OCI-LY3 (cell line): ENCODE measurements around the gene GPLD1.

Experiments
- H2AFZ ChIP-seq: fragments of 200-600, 300-600 bp; shearing (Covaris generic); 2 replicates; pipeline ENCODE4 v1.6.0; 2014; ENCODE audit warnings: antibody characterized with exemption, low read depth, low read length
- H3K27ac ChIP-seq: fragments of 200-600, 300-600 bp; sonication (generic); 2 replicates; pipeline ENCODE4 v1.5.1; 2014; ENCODE audit warnings: mild to moderate bottlenecking, low read length, moderate library complexity, mixed read lengths
- H3K27me3 ChIP-seq: fragments of 200-600, 300-600 bp; sonication (generic); 2 replicates; pipeline ENCODE4 v1.6.1; 2014; ENCODE audit warnings: low read depth, low read length, mixed read lengths
- H3K36me3 ChIP-seq: fragments of 200-600, 300-600 bp; sonication (generic); replicated peaks from 2 replicates; pipeline ENCODE3; 2014; ENCODE audit warnings: low read depth, low read length, mixed read lengths
- H3K4me1 ChIP-seq: fragments of 300-600, 200-600 bp; sonication (generic); 2 replicates; pipeline ENCODE4 v1.6.1; 2014; ENCODE audit warnings: low read length, mixed read lengths
- H3K4me2 ChIP-seq: fragments of 200-600, 300-600 bp; sonication (generic); 2 replicates; pipeline ENCODE4 v1.6.1; 2014; ENCODE audit warnings: low read length, mixed read lengths
- H3K4me3 ChIP-seq: fragments of 300-600, 200-600 bp; sonication (generic); 2 replicates; pipeline ENCODE4 v1.5.1; 2014; ENCODE audit warnings: antibody characterized with exemption, mild to moderate bottlenecking, low read length, moderate library complexity
- H3K79me2 ChIP-seq: fragments of 300-600, 200-600 bp; shearing (Covaris generic); 2 replicates; pipeline ENCODE4 v1.6.1; 2014; ENCODE audit warnings: mild to moderate bottlenecking, low read length, mixed read lengths
- H3K9ac ChIP-seq: fragments of 300-600, 200-600 bp; shearing (Covaris generic); 2 replicates; pipeline ENCODE4 v1.6.0; 2014; ENCODE audit warnings: mild to moderate bottlenecking, low read length, moderate library complexity
- H3K9me3 ChIP-seq: fragments of 200-600, 300-600 bp; shearing (Covaris generic); 2 replicates; pipeline ENCODE4 v1.6.1; 2014; ENCODE audit warnings: low read length, mixed read lengths; ENCODE audit not compliant: insufficient read depth
- H4K20me1 ChIP-seq: fragments of 200-600, 300-600 bp; sonication (generic); 2 replicates; pipeline ENCODE4 v1.6.1; 2016; ENCODE audit warnings: low read length, mixed read lengths; ENCODE audit not compliant: insufficient read depth
- EZH2phosphoT487 ChIP-seq: fragments of 200-600 bp; shearing (Covaris generic); IDR thresholded peaks from 2 replicates; pipeline ENCODE4 v1.6.1; 2018; ENCODE audit warnings: antibody characterized with exemption, mixed run types, low read depth
- TF ChIP-seq, protein P1 (sequence below): fragments of 200-600, 300-600 bp; sonication (generic); IDR thresholded peaks from 2 replicates; pipeline ENCODE4 v1.5.1; 2014; ENCODE audit warnings: antibody characterized with exemption, low read length, low read depth

The GPLD1 gene

DNA sequence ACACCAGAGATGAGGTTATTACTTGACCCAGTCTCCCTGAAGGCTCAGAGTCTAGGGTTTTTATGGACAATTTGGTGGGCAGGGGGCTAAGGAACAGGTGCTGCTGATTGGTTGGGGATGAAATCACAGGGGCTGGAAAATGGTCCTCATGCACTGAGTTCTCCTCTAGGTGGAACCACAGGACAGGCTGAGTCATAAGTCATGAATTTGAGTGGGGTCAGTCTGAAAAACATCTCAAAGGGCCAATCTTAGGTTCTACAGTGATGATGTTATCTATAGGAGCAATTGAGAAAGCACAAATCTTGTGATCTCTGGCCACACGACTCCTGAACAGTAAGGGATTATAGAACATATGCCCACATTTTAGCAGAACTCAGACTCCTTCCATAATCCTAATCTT lies 92.6 kb downstream of the GPLD1 start:
- H3K4me3 ChIP-seq = no peak overlapping the region
- H2AFZ ChIP-seq = no peak overlapping the region
- no peak overlapping the region for H3K9ac ChIP-seq
- H3K27me3 ChIP-seq = no peaks in the 10 kb centered on the region
- no peak for TF ChIP-seq EZH2phosphoT487
- TF ChIP-seq, protein P1, sequence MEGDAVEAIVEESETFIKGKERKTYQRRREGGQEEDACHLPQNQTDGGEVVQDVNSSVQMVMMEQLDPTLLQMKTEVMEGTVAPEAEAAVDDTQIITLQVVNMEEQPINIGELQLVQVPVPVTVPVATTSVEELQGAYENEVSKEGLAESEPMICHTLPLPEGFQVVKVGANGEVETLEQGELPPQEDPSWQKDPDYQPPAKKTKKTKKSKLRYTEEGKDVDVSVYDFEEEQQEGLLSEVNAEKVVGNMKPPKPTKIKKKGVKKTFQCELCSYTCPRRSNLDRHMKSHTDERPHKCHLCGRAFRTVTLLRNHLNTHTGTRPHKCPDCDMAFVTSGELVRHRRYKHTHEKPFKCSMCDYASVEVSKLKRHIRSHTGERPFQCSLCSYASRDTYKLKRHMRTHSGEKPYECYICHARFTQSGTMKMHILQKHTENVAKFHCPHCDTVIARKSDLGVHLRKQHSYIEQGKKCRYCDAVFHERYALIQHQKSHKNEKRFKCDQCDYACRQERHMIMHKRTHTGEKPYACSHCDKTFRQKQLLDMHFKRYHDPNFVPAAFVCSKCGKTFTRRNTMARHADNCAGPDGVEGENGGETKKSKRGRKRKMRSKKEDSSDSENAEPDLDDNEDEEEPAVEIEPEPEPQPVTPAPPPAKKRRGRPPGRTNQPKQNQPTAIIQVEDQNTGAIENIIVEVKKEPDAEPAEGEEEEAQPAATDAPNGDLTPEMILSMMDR = no peak
- H3K4me1 ChIP-seq = peaks cover 8% of the 10 kb centered on the region
- H3K27ac ChIP-seq = no peak overlapping the region
- no peak overlapping the region for H3K4me2 ChIP-seq
- H3K9me3 ChIP-seq = no peaks in the 10 kb centered on the region
- no peaks in the 10 kb centered on the region for H4K20me1 ChIP-seq
- H3K79me2 ChIP-seq = no peaks in the 10 kb centered on the region
- no peaks in the 10 kb centered on the region for H3K36me3 ChIP-seq

DNA sequence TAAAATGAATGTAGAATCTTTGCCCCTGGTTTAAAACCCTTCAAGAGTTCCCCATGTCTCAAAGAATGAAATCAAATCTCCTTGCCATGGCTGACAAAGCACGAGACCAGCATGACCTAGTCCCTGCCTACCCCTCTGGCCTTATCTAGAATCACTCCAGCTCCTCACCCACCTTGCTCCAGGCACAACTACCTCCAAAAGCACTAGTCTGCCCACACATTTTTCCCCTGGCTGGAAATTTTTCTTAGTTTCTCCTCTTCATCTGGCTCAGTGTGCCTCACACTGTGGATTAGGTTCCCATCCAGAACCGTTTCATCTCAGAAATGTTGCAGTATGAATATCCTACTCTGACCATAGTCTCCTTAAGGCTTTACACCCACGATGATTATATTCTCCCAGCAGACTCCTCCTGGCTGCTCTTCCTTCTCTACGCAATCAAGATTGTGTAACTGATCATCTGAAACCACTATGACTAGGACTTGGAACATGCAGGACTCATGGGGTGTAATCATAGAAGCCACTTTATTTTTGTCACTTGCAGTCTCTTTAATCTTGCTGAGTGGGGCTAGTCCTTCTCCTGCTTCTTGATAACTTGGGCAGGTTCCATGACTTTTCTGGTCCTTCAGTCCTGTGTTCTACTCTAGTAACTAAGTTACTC lies 94.5 kb downstream of the GPLD1 start:
- H4K20me1 ChIP-seq = no peaks in the 10 kb centered on the region
- H3K27ac ChIP-seq = no peak overlapping the region
- H3K4me3 ChIP-seq = no peak overlapping the region
- H3K9ac ChIP-seq = no peak overlapping the region
- H3K27me3 ChIP-seq = no peaks in the 10 kb centered on the region
- H3K36me3 ChIP-seq = no peaks in the 10 kb centered on the region
- peaks cover 5% of the 10 kb centered on the region; the same call in 1 of the 2 replicates for H3K4me1 ChIP-seq
- H3K79me2 ChIP-seq = no peaks in the 10 kb centered on the region
- no peak overlapping the region for H2AFZ ChIP-seq
- H3K4me2 ChIP-seq = no peak overlapping the region
- TF ChIP-seq, protein P1 = no peak
- no peak for TF ChIP-seq EZH2phosphoT487
- H3K9me3 ChIP-seq = no peaks in the 10 kb centered on the region

GRCh38 chr6:24394061-24394779 lies 95.2 kb downstream of the GPLD1 start:
- peaks cover 5% of the 10 kb centered on the region; the same call in 1 of the 2 replicates for H3K4me1 ChIP-seq
- no peak overlapping the region for H2AFZ ChIP-seq
- H3K4me3 ChIP-seq = no peak overlapping the region
- no peaks in the 10 kb centered on the region for H3K9me3 ChIP-seq
- no peak for TF ChIP-seq EZH2phosphoT487
- TF ChIP-seq, protein P1 = no peak
- H3K79me2 ChIP-seq = no peaks in the 10 kb centered on the region
- H3K36me3 ChIP-seq = no peaks in the 10 kb centered on the region
- no peak overlapping the region for H3K9ac ChIP-seq
- H4K20me1 ChIP-seq = no peaks in the 10 kb centered on the region
- H3K27ac ChIP-seq = no peak overlapping the region
- H3K4me2 ChIP-seq = no peak overlapping the region
- H3K27me3 ChIP-seq = no peaks in the 10 kb centered on the region

DNA sequence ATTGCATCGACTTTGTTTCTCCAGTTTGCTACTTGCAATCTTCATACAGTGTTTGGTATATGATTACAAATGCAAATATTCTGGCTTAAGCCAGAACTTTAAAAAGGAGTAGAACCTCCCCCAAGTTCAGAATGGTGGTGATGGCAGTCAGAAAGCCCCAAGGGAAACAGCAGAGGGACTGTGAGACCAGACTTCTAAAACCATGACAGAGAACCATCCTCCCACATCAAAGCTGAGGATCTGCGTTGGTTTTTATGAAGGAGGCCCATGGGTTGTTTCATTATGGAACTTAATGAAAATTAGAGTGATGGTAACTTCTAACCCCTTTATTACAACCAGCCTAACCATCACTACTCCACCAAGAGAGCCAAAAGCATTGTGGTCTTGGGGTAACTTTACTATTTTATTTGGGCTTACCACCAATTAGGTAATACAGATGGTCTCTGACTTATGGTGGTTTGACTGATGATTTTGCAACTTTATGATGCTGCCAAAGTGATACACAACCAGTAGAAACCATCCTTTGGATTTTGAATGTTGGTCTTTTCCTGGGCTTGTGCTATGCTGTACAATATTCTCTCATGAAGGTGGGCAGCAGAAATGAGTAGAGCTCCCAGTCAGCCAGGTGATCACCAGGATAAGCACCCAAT lies 97.5 kb downstream of the GPLD1 start:
- Histone ChIP-seq H3K4me1 (peaks cover 5% of the 10 kb centered on the region; the same call in 1 of the 2 replicates), H2AFZ (peak overlapping the region; percentile 25; the same call in 1 of the 2 replicates), H3K9ac (no peak overlapping the region), H3K9me3 (no peaks in the 10 kb centered on the region), H3K27ac (no peak overlapping the region), H3K79me2 (no peaks in the 10 kb centered on the region), H3K4me2 (peak overlapping the region; percentile 17; the same call in 1 of the 2 replicates), H3K4me3 (no peak overlapping the region), H3K27me3 (no peaks in the 10 kb centered on the region), H4K20me1 (no peaks in the 10 kb centered on the region), H3K36me3 (no peaks in the 10 kb centered on the region)
- TF ChIP-seq, protein P1 = no peak
- no peak for TF ChIP-seq EZH2phosphoT487
